Activated CD4-positive, alpha-beta T cell treated with anti-CD3 and anti-CD28 coated beads for 4 hours (primary cell): ENCODE data around the gene CAMK1G.

Source experiments
- DNase-seq, 2 donors: peaks; one replicate each; pipeline ENCODE4 v3.0.0-alpha.2; 2020

CAMK1G gene

DNA sequence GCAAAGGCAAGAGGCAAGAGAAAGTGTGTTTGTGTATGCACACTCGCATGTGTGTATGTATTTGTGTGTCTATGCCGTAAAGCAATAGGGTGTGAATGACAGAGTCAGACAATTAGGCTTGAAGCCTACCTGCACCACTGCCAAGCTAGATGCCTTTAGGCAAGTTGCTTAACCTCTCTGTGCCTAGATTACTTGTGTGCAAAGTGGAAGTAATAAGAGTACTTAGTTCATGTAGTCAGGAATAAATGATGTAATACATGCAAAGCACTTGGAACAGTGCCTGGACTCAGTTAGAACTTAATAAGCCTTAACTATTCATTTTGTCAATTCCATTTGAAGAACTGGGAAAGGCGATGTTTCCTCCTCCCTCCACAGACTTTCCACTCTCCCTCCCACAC lies 37.0 kb downstream of the CAMK1G start:
- DNase-seq, result no peak

GRCh38 chr1:209621286-209621685 lies 37.8 kb downstream of the CAMK1G start:
- no peak for DNase-seq

- DNase-seq, result no peak
Measured at GRCh38 chr1:209621741-209622655, 38.5 kb downstream of the CAMK1G start.

DNA sequence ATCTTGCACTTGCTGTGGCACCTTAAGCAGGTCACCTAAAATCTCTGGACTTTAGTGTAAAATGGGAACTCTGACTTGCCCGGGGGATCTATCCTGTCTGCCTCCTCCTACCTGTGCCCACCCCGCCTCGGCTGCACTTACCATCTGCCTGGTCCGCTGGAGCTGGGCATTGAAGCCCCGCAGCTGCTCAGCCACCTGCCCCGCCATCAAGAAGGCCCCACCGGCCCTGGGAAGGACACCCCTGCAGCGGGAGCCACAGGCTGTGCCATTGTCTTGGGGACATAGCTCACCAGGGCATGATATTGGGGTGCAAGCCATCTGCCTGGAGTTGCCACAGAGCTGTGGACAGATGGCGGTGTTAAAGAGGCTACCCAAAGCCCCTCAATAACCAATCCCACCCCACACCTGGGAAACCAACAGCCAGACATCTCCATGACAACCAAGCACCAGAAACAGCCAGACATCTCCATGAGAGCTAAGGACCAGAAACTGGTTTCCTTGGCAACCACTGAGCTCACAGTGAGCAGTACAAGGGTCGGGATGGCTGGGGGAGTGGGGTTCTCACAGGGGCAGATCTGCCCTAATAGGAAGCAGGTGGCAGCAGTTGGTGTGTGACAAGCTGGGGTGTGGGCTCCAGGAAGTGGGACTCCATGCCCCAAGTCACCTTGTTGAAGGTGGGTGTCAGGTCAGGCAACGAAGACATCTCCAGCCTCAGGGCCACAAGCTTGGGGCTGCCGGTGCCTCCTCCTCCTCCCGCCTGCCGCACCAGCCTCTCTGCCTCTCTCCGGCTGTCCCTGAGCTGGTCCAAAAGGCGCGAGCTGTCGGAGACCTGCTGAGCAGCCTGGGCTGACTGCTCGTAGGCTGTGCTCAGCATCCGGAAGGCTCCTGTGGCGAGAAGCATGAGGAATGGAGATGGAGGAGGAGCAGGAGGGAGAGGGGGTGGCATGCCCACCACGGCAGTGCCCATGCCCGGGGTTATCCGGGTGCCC lies 39.6 kb downstream of the CAMK1G start:
- DNase-seq, result no peak

- no peak for DNase-seq
Measured at GRCh38 chr1:209624558-209625549, 41.3 kb downstream of the CAMK1G start.

- no peak for DNase-seq
Measured at GRCh38 chr1:209625791-209626285, 42.3 kb downstream of the CAMK1G start.

DNA sequence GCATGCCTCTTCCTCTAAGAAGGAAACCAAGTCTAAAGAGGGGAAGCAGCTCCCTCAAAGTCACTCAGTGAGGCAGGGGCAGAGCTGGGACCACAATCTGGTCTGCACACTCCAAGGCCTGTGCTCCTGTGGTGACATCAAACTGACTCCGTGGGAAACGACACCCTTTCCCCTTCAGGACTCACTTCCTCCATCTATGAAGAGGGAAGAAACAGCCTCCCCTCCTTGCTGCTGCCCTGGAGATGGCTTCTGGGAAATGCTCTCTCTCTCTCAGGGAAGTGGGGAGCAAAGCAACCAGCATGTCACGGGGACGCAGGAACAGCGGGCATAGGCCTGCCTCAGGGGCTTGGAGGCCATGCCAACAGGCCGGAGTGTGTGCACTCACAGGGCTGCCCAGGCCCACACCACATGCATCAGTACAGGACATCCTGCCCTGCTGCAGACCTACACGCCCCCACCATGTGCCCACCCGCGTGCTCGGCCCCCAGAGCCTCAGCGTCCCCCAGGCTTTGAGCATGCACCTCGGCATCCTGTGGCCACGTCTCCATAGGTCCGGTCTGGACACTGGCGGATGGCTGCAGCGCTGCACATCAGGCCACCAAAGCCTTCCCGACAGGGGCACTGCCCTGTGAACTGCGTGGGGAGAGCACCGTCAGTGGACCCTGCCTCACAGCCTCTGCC lies 43.0 kb downstream of the CAMK1G start:
- no peak for DNase-seq

DNA sequence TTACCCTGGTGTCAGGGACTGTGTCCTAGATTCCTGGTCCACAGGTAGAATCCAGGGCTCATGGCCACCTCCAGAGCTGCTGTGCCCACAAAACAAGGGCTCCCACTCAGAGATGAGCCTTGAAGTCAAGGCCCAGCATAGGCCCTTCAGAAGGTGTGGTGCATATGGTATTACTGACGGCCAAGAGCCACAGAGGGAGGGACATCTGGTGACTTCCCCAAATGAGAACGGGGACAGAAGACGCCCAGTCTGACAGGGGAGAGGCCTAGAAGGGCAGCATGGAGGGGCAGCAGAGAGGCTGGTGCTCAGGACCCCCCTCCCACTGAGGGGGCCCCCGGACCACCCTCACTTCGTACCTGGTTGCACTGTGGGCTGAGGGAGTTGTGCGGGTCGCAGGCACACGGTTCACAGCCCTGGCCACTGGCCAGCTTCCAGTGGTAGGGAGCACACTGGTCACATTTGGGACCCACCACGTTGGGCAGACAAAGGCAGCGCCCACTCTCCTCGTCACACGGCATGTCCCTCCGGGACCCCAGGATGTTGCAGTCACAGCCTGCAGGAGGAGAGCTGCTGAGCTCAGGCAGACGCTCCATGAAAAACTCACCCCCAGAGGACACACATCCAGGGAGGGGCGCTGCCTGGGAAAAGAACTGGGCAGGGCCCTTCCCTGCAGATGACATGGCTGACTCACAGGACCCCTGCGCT lies 43.7 kb downstream of the CAMK1G start:
- no peak for DNase-seq

GRCh38 chr1:209627732-209628196 lies 44.2 kb downstream of the CAMK1G start:
- DNase-seq, result peak; percentile 62 to 80

- DNase-seq, result no peak
Measured at GRCh38 chr1:209628618-209629299, 45.2 kb downstream of the CAMK1G start.

- DNase-seq, result no peak
Measured at GRCh38 chr1:209629621-209630382, 46.3 kb downstream of the CAMK1G start.

GRCh38 chr1:209630383-209631225 lies 47.1 kb downstream of the CAMK1G start:
- no peak for DNase-seq

- DNase-seq, result no peak
Measured at GRCh38 chr1:209633335-209633997, 50.0 kb downstream of the CAMK1G start.

DNA sequence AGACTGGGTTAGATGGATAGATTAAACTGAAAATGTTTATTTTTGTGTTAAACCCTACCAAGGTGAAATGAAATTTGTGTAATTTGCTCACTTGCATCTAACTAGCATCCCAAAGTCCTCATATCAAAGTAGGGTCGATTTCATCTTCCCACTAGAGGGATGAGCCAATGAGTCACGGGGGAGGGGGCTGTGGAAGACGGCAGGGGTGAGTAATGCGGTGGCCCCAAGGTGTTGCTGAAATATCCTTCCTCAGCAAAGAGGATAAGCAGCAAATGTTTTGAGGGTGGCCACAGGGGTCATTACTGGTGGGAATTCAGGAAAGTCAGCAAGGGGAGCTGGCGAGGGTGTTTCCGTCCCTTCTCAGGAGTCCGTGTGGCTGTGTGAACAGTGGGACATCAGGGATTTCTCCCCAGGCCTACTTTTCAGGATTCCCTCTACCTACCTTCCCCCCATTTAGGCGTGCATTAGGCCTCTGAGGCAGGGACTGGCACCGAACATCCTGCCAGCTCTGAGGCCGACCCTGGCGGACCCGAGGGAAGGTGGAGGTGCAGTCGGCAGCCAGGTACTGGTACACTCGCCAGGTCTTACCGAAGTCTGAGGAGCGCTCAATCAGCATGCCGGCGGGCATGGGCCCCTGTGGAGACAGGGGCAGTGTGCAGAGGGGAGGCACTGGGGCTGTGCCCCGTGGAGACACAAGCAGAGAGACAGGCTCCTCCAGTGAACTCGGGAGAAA lies 50.7 kb downstream of the CAMK1G start:
- DNase-seq, result no peak

DNA sequence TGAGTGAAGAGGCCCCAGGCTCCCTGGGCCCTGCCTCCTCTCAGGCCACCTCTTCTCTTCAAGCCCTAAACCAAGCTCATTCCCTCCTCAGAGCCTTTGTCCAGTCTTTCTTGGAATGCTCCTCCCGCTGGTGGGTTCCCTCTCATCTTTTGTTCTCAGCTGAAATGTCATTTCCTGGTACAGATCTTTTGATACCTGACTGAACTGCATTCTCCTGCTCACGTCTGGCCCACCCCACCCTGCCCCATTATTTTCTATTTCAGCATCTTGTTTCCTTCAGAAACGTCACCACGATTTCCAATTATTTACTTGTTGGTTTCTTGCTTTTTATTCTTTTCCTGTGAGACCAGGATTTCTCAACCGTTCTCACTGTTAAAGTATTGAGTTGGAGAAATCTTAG lies 52.3 kb downstream of the CAMK1G start:
- DNase-seq, result no peak

GRCh38 chr1:209641832-209642172 lies 58.3 kb downstream of the CAMK1G start:
- DNase-seq, result no peak

- DNase-seq, result no peak
Measured at GRCh38 chr1:209642816-209643215, 59.3 kb downstream of the CAMK1G start.
